NCI-H2029 treated with DMSO at 0.1 percent for 48 hours (cell line): Measurements from ENCODE around the gene IRX4.
"Not testable (repeated sequence)": the region's sequence is repeated elsewhere in the genome, so short reads cannot be mapped to it uniquely, and the experiment has no call there.

ENCODE experiments used
- DNase-seq: peaks from one replicate; lab custom pipeline; 2025; lab: John Stamatoyannopoulos, UW

Gene IRX4

GRCh38 chr5:1877103-1878049, 5.3 kb downstream of the IRX4 start:
- no peak for DNase-seq

GRCh38 chr5:1876660-1877064, 6.1 kb downstream of the IRX4 start:
- no peak for DNase-seq

DNA sequence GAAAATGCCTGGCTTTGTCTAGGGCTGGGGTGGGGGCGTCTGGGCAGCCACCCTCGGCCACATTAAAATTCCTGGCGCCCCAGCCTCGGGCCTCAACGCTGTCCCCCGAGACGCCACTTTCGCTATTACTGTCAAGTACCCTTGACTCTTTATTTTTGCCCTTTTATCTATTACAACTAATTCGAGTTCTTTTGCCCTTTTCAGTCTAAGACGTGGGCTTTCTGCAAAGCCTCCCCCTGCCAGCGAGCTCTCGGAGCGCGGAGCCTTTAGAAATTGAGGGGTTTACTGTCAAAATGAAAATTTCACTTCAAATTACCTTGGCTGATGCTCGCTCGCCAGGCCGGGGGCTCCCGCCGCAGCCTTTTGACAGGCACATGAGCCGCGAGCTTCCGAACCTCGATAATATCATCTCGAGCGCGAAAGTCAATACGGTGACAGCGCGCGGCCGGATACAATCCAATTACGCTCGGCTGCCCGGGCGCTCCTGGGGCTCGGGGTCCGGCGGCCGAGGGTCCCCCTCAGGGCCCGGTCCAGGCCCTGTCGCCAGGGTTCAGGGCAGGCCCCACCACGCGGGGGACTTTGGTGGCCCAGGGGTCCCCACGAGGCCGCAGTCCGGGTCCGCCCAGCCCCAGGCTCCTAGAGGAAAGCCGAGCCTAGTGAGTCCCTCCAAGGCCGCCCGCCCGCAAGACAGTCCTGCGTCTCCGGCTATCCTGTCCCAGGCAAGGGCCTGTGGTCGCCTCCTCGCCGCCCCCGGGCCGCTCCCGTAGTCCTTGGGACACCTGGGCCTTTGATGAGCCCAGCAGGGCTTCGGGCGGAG, 6.7 kb downstream of the IRX4 start:
- DNase-seq, result no peak

DNA sequence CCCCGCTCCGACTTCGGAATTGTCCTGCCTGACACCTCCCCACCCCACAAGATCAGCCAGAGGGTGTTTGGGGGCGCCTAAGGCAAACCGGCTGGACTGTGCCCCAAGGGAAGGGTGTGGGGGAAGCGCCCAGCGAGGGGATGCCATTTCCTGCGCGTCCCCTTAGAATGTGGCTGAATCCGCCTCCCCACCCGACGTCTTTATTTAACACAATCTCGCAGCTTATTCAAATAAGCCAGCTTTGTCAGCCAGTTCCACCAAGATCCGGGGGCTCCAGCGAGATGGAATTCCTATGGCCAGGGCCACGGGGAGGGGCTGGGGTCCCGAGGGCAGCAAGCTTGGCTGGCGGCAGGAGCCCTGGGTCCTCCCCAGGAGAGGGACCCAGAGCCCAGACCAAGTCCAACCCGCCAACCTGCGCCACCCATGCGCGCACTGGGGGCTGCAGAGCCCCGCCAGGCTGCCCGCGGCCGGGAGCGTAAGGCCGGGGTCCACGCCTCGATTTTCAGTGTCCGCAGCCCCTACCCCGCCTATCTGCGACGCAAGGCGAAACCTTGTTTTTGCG, 7.4 kb downstream of the IRX4 start:
- DNase-seq, result no peak

GRCh38 chr5:1874771-1875220, 7.9 kb downstream of the IRX4 start:
- DNase-seq, result peak; percentile 3

DNA sequence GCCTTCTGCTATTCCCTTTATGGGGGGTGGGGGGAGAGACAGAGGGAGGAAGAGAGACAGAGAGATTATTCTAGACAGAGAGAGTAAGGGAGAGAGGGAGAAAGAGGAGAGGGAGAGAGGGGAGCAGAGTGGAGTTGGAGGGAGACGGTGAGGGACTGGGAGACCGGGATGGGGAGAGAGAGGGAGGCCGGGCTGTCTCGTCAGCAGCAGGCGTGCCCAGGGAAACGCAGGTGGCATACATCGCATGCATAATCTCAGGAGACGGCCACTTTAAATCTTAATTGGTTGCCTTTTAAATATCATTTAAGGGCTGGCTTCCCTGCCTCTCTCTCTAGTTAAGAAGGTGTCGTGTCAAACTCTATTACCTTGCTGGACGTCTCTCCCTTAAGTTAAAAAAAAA, 8.4 kb downstream of the IRX4 start:
- no peak for DNase-seq

DNA sequence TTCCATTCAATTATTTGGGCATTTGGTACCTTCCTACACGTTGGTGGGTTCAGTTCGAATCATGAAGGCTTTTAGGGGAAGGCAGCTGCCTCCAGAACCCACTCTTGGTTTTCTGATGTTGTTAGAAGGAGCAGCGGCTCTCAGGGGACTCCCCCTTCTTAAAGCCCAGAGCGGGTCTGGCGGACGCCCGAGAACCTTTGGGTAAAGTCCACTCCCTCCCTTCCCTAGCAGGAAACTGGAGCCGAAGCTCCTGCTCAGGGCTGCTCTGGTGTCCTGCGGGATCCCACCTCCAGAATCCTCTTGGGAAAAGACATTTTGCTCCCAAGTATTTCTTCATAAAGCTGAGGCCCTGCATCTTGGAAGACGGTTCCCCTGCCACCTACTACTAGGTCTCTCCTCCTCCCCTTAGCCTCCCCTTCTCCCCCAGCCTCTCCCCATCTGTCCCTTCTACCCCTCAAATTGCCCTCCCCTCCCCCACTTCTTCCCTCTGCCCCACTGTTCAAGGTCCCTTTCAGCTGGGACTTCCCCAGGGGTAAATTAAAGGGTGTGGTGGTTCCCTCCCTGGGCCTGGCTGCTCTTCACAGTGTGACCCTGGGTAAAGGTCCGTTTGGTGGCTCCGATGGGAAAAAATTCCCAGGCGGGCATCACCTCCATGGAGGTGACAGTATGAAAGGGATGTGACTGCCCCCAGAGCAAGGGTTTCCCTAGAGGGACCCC, 9.3 kb downstream of the IRX4 start:
- DNase-seq, result no peak

- no peak for DNase-seq
Observed at GRCh38 chr5:1871441-1871840, 11.3 kb downstream of the IRX4 start.

- DNase-seq, result not testable (repeated sequence)
Observed at GRCh38 chr5:1870435-1871272, 12.1 kb downstream of the IRX4 start.

DNA sequence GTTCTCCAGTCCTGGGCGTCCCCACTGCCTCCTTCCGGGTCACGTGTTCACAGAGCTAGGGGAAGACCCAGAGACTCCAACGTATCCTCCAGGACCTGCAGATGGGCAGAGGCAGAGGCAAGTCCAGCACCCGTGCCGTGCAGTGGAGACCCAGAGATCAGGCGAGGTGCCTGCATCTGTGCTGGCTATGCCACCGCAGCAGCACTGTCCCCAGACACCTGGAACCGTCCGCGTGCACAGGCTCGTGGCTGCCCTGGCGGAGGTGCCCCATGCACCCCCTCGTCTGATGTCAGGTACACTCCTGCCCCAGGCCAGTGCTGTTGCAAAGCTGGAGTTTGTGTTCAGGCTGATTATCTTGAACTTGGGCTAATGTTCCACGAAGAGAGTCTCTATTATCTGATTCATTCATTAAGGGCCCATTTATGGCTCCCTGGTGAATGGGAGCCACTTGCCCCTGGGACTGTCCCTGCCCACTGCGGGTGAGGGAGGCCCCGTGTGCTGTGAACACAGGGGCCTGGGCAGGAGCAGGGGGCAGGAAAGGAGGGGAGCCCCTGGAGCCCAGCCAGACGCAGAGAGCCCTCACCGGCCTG, 13.7 kb downstream of the IRX4 start:
- DNase-seq, result no peak

GRCh38 chr5:1867815-1868143, 14.9 kb downstream of the IRX4 start:
- no peak for DNase-seq

- no peak for DNase-seq
Observed at GRCh38 chr5:1867114-1867814, 15.5 kb downstream of the IRX4 start.

DNA sequence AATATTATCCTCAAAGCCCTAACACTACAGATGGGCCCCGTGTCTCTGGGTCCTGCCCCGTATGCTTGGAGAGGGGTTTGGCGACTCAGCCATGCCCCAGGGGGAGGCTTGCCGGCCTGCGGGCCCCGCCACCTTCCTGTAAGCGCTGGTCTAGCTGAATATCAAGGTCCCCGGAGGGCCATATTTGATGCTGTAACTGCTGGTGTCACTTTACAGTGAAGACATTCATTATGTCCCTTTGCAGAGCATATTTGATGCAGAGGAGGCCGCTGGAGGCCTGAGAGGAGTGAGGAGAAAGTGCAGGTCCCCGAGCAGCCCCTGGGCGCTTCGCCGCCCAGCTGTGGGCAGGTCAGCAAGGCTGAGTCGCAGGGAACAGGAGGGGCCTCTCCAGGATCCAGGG, 16.8 kb downstream of the IRX4 start:
- no peak for DNase-seq

GRCh38 chr5:1865486-1865885, 17.2 kb downstream of the IRX4 start:
- DNase-seq, result no peak

DNA sequence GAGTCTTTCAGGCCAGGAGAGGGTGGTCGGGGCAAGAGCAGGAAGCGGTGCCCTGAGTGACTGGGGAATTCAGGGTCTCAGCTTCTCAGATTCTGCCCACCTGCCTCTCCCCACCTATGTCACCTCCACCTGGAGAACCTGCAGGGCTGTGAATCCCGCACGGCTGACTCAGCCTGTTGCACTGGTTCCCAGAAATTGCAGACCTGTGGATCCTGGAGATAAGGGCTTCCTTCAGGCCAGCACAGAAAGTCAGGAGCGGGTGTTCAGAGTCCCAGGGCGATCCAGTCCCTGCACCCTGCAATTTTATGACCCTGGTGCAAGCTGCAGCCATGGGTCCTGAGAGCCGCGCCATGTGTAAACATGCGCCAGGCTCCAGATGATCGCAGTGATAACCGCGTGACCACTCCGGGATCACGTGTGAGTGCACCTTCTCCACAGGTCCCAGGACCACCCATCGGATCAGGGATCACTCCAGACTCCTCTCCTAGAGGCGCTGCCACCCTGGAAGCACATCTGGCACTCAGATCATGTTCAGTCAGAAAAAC, 17.8 kb downstream of the IRX4 start:
- DNase-seq, result no peak

DNA sequence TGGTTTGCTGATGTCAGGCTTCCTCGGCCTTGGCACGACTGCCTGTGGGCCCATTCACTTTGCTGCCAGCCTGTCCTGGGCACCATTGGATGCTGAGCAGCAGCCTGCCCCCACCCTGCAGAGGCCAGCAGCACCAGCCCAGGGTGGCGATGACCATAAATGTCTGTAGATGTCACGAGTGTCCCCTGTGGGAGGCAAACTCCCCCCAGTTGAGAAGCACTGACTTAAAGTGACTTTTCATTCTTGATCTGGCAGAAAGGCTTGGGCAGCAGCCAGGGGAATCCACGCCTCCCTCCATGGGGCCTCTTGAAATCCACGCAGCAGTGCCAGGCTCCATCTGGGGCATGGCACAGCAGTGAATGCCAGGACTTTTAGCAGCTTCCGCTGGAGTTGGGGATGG, 21.8 kb downstream of the IRX4 start:
- DNase-seq, result no peak

DNA sequence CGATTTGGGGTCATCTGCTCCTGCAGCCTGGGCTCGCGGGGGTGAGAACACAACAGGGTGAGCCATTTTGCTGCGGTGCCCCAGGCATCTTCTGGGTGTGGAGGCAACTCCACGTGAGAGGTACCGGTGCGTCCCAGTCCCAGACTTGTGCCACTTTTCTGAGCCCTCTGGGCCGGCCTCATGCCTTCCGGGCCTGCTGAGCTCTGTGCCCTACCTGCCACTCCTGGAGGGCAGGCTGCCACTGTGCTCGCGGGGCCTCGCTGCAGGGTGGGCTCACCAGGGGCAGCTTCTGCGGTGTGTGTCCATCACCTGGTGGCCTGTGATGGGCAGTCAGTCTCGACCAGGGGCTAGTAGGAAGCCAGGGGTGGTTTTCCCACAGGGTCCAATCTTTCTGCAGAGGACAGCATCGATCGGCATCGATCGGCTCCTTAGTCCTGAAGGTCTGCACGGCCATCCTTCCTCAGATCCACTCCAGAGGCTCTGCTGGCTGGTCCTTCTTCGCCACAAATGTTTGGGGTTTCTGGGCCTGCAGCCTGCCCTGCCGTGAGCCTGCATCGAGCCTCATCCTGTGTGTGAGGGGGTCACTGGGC, 22.6 kb downstream of the IRX4 start:
- no peak for DNase-seq

- no peak for DNase-seq
Observed at GRCh38 chr5:1859099-1859498, 23.6 kb downstream of the IRX4 start.

DNA sequence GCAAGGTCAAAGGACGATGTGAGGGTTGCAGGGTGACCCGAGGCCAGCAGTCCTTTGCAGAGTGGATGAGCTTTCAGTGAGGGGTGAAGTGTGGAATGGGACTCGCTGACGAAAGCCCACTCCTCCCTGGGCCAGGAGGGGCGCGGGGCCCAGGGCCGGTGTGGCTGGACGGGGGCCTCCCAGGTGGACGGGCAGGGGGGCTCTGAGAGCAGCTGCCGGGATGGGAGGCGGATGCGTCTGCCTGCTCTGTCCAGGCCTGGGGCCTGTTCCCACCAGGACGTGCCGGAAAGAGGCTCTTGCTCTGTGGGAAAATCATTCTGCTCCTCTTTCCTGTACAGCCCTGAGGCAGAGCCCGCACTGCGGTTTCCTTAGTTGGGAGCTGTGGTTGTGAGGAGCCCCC, 24.3 kb downstream of the IRX4 start:
- no peak for DNase-seq

- no peak for DNase-seq
Observed at GRCh38 chr5:1857256-1857600, 25.5 kb downstream of the IRX4 start.
